CD14-positive monocyte (primary cell): ENCODE results near the gene TDP2. TPM values are rescaled to one million over a fixed set of nuclear protein-coding genes. Genes with fewer than 3 reads are reported as not detected.
"Not testable (repeated sequence)": the region's sequence is repeated elsewhere in the genome, so short reads cannot be mapped to it uniquely, and the experiment has no call there.

Source experiments
- DNase-seq, 3 donors: peaks; one replicate each; pipeline ENCODE4 v3.0.0-alpha.2; 2011 to 2022
- H2AFZ ChIP-seq: 2 replicates; pipeline ENCODE4 v1.6.0; 2012; ENCODE audit warnings: mild to moderate bottlenecking, low read depth, low read length, inconsistent platforms; ENCODE audit not compliant: insufficient read depth, poor library complexity, severe bottlenecking
- H3K27ac ChIP-seq, 2 donors: 1 replicate in 1 of 2; 2 replicates in 1 of 2; pipeline ENCODE4 v1.5.1; 2012 to 2013; ENCODE audit warnings: low read length in 2 of 2, control low read depth in 1 of 2, inconsistent platforms in 1 of 2, low read depth in 1 of 2, mild to moderate bottlenecking in 1 of 2
- H3K27me3 ChIP-seq, 2 donors: one replicate each; pipeline versions ENCODE4 v1.6.0 to v1.6.1; 2011 to 2013; ENCODE audit warnings: low read length in 2 of 2; ENCODE audit not compliant: control insufficient read depth in 2 of 2, insufficient read depth in 2 of 2
- H3K36me3 ChIP-seq, 2 donors: replicated peaks in 1 of 2; 1 replicate in 1 of 2; 2 replicates in 1 of 2; pipeline versions ENCODE4 v1.5.1 to v1.6.1; 2012 to 2013; ENCODE audit warnings: low read length in 2 of 2, control low read depth in 1 of 2, inconsistent platforms in 1 of 2, mild to moderate bottlenecking in 1 of 2; ENCODE audit not compliant: insufficient read depth in 2 of 2, control insufficient read depth in 1 of 2
- H3K4me1 ChIP-seq, 2 donors: 1 replicate in 1 of 2; 2 replicates in 1 of 2; pipeline versions ENCODE4 v1.5.1 to v1.6.1; 2012 to 2013; ENCODE audit warnings: low read length in 2 of 2, control low read depth in 1 of 2, inconsistent platforms in 1 of 2, mild to moderate bottlenecking in 1 of 2, moderate library complexity in 1 of 2; ENCODE audit not compliant: insufficient read depth in 2 of 2, control insufficient read depth in 1 of 2
- H3K4me2 ChIP-seq: replicated peaks from 2 replicates; pipeline ENCODE3; 2012; ENCODE audit warnings: low read length, moderate library complexity, mild to moderate bottlenecking; ENCODE audit not compliant: poor library complexity, severe bottlenecking; ENCODE audit errors: extremely low read depth
- H3K4me3 ChIP-seq, 3 experiments: fragments of 200-600 bp in 1 of 3; sonication (generic) in 1 of 3; replicated peaks in 1 of 3; 1 replicate in 2 of 3; 2 replicates in 1 of 3; pipeline ENCODE4 v1.5.1; 2011 to 2013; ENCODE audit warnings: low read length in 3 of 3, mild to moderate bottlenecking in 3 of 3, control low read depth in 2 of 3, low read depth in 2 of 3, inconsistent platforms in 1 of 3, moderate library complexity in 1 of 3
- H3K79me2 ChIP-seq: 2 replicates; pipeline ENCODE4 v1.6.0; 2012; ENCODE audit warnings: mild to moderate bottlenecking, control low read depth, inconsistent platforms, low read length, moderate library complexity; ENCODE audit not compliant: insufficient read depth
- H3K9ac ChIP-seq: 2 replicates; pipeline ENCODE4 v1.6.0; 2017; ENCODE audit warnings: low read length, mild to moderate bottlenecking; ENCODE audit not compliant: insufficient read depth, poor library complexity, severe bottlenecking
- H3K9me3 ChIP-seq, 2 donors: replicated peaks in 1 of 2; 1 replicate in 1 of 2; 2 replicates in 1 of 2; pipeline versions ENCODE4 v1.5.1 to v1.6.1; 2012 to 2013; ENCODE audit warnings: low read length in 2 of 2, control low read depth in 1 of 2; ENCODE audit not compliant: control insufficient read depth in 1 of 2, insufficient read depth in 1 of 2
- H4K20me1 ChIP-seq: 2 replicates; pipeline ENCODE4 v1.6.0; 2012; ENCODE audit warnings: mild to moderate bottlenecking, low read length, control low read depth, moderate library complexity; ENCODE audit not compliant: insufficient read depth
- H3K27ac Mint-ChIP-seq, 7 donors: one replicate each; pipeline ENCODE4 v1.8.0; 2020; ENCODE audit warnings: mild to moderate bottlenecking in 7 of 7, mixed read lengths in 7 of 7, moderate library complexity in 6 of 7, inconsistent platforms in 2 of 7
- H3K27me3 Mint-ChIP-seq, 3 donors: one replicate each; pipeline ENCODE4 v1.8.0; 2021 to 2022; ENCODE audit warnings: low read depth in 3 of 3, mild to moderate bottlenecking in 3 of 3, mixed read lengths in 3 of 3, moderate library complexity in 3 of 3, inconsistent platforms in 1 of 3
- H3K36me3 Mint-ChIP-seq, 2 donors: one replicate each; pipeline ENCODE4 v1.8.0; 2020; ENCODE audit warnings: mixed read lengths in 2 of 2, inconsistent platforms in 1 of 2, mild to moderate bottlenecking in 1 of 2
- H3K4me1 Mint-ChIP-seq: one replicate; pipeline ENCODE4 v1.8.0; 2020; ENCODE audit warnings: mild to moderate bottlenecking, mixed read lengths
- H3K4me3 Mint-ChIP-seq, 2 donors: one replicate each; pipeline ENCODE4 v1.8.0; 2020; ENCODE audit warnings: mild to moderate bottlenecking in 2 of 2, mixed read lengths in 2 of 2, moderate library complexity in 1 of 2
- H3K9me3 Mint-ChIP-seq, 7 donors: one replicate each; pipeline ENCODE4 v1.8.0; 2020 to 2022; ENCODE audit warnings: mixed read lengths in 7 of 7, mild to moderate bottlenecking in 6 of 7, moderate library complexity in 6 of 7, inconsistent platforms in 2 of 7
- CTCF ChIP-seq: fragments of 200-600 bp; IDR thresholded peaks from one replicate; pipeline ENCODE4 v1.8.0; 2022; ENCODE audit warnings: antibody characterized with exemption, mild to moderate bottlenecking
- WGBS: methylation state at CpG from one replicate; pipeline ENCODE4 v1.1.5; 2013; ENCODE audit warnings: missing lambda C conversion rate; ENCODE audit not compliant: insufficient coverage; 5-methylcytosine and 5-hydroxymethylcytosine counted together
- intact Hi-C, 2 donors: fragments of 100-400 bp; cut with micrococcal nuclease; formaldehyde crosslinking; loops; one replicate each; pipeline versions ENCODE4 v1.15.0 to v1.15.1; 2023
- polyA plus RNA-seq, 3 donors: library from polyadenylated mRNA; depleted of rRNA in 1 of 3; unstranded in 2 of 3; stranded (reverse) in 1 of 3; fragments of 300-500 nt in 2 of 3; fragments of >200 nt in 1 of 3; fragmentation: Illumina TruSeq in 2 of 3; gene quantifications; 1 replicate in 2 of 3; 2 replicates in 1 of 3; pipeline ENCODE4 v1.2.3, GENCODE V29; 2012 to 2021

Gene TDP2
- polyA plus RNA-seq, 3 donors = 21.0 to 24.2 (median 21.8) TPM

GRCh38 chr6:24662236-24662635 lies 4.5 kb downstream of the TDP2 start:
- Histone ChIP-seq H3K27ac (no peak overlapping the region), H3K9me3 (no peaks in the 10 kb centered on the region), H3K27me3 (no peaks in the 10 kb centered on the region), H2AFZ (no peak overlapping the region), H3K79me2 (peaks cover 54% of the 10 kb centered on the region), H3K4me1 (peaks cover 33 to 43% of the 10 kb centered on the region in 2 donors), H3K36me3 (peaks cover 23 to 44% of the 10 kb centered on the region in 2 donors), H3K9ac (no peak overlapping the region), H3K4me2 (no peak overlapping the region), H3K4me3 (no peak overlapping the region), H4K20me1 (peaks cover 5% of the 10 kb centered on the region)
- H3K36me3 Mint-ChIP-seq = peaks cover 45 to 52% of the 10 kb centered on the region in 2 donors
- peak overlapping the region in 2 of 7 donors; percentile 61 for H3K27ac Mint-ChIP-seq
- peaks cover 42% of the 10 kb centered on the region for H3K4me1 Mint-ChIP-seq
- no peaks in the 10 kb centered on the region for H3K27me3 Mint-ChIP-seq
- no peak overlapping the region for H3K4me3 Mint-ChIP-seq
- 100% methylated on average over 4 of the region's 10 CpGs for WGBS
- H3K9me3 Mint-ChIP-seq = no peaks in the 10 kb centered on the region
- TF ChIP-seq CTCF = no peak
- no peak for DNase-seq
- intact Hi-C loops = loop anchor here in 1 of 2 donors (10.0 kb wide), 1 partner anchor 63 kb away; no protein-coding TSS in a partner anchor

GRCh38 chr6:24661759-24662158 lies 4.9 kb downstream of the TDP2 start:
- H3K36me3 Mint-ChIP-seq = peaks cover 48 to 55% of the 10 kb centered on the region in 2 donors

More at GRCh38 chr6:24661759-24662158, 4.9 kb downstream of the TDP2 start:
- not testable (repeated sequence) for H4K20me1 ChIP-seq, H3K27me3 ChIP-seq, H2AFZ ChIP-seq, H3K4me3 ChIP-seq, H3K9me3 ChIP-seq, H3K27ac ChIP-seq, DNase-seq, H3K4me2 ChIP-seq, H3K9ac ChIP-seq, H3K27me3 Mint-ChIP-seq, H3K9me3 Mint-ChIP-seq, H3K4me3 Mint-ChIP-seq
- Histone ChIP-seq H3K4me1 (peaks cover 33 to 43% of the 10 kb centered on the region in 2 donors), H3K79me2 (peaks cover 53% of the 10 kb centered on the region), H3K36me3 (peaks cover 26 to 48% of the 10 kb centered on the region in 2 donors)
- WGBS = 100% methylated on average over 4 of the region's 5 CpGs
- H3K4me1 Mint-ChIP-seq = peaks cover 40% of the 10 kb centered on the region
- intact Hi-C loops = loop anchor here in 1 of 2 donors (10.0 kb wide), 1 partner anchor 63 kb away; no protein-coding TSS in a partner anchor
- peak overlapping the region in 1 of 7 donors; percentile 88 for H3K27ac Mint-ChIP-seq
